Thoracic aorta (tissue), 2 donors: ENCODE results near the gene VIPAS39. TPM values are rescaled to one million over a fixed set of nuclear protein-coding genes. Genes with fewer than 3 reads are reported as not detected.

Experiments used
- ATAC-seq: fragments of 150-250 bp; one replicate; pipeline ENCODE4 v1.8.0; 2017; ENCODE audit warnings: low read depth; ENCODE audit not compliant: insufficient number of reproducible peaks, low FRiP score
- DNase-seq: peaks from one replicate; pipeline ENCODE4 v3.0.0-alpha.2; 2020; ENCODE audit warnings: low spot score
- H3K27ac ChIP-seq, 2 donors: fragments of 200-600 bp; sonication (generic); 1 replicate in 1 of 2; 2 replicates in 1 of 2; pipeline ENCODE4 v1.5.1; 2016; ENCODE audit warnings: mild to moderate bottlenecking in 2 of 2, moderate library complexity in 2 of 2
- H3K27me3 ChIP-seq: fragments of 200-600 bp; sonication (generic); replicated peaks from 2 replicates; pipeline ENCODE4 v1.6.0; 2016; ENCODE audit warnings: mild to moderate bottlenecking; ENCODE audit not compliant: insufficient read depth
- H3K36me3 ChIP-seq: fragments of 200-600 bp; sonication (generic); one replicate; pipeline ENCODE4 v1.5.1; 2016
- H3K4me1 ChIP-seq, 2 donors: fragments of 200-600 bp; sonication (generic); 1 replicate in 1 of 2; 2 replicates in 1 of 2; pipeline versions ENCODE4 v1.5.1 to v1.6.0; 2016; ENCODE audit warnings: low read depth in 2 of 2, mild to moderate bottlenecking in 1 of 2; ENCODE audit not compliant: control insufficient read depth in 1 of 2
- H3K4me3 ChIP-seq: fragments of 200-600 bp; sonication (generic); 2 replicates; pipeline ENCODE4 v1.5.1; 2016; ENCODE audit warnings: mild to moderate bottlenecking
- H3K9me3 ChIP-seq: fragments of 200-600 bp; sonication (generic); 2 replicates; pipeline ENCODE4 v1.5.1; 2016
- CTCF ChIP-seq: fragments of 200-600 bp; sonication (generic); IDR thresholded peaks from one replicate; pipeline ENCODE4 v1.5.1; 2019; ENCODE audit warnings: antibody characterized with exemption
- total RNA-seq, 2 donors: library from RNA; depleted of rRNA; stranded (reverse); fragments of >200 nt; gene quantifications; one replicate each; pipeline versions ENCODE4 v1.1.0 to v1.2.3, GENCODE V29; 2016

The VIPAS39 gene
- total RNA-seq, 2 donors from 2014 or later: 20.2 to 21.0 TPM

GRCh38 chr14:77406086-77406485 is 51.3 kb downstream of the VIPAS39 start:
- Histone ChIP-seq H3K9me3 (no peaks in the 10 kb centered on the region), H3K27me3 (no peaks in the 10 kb centered on the region), H3K36me3 (no peaks in the 10 kb centered on the region), H3K27ac (no peak overlapping the region), H3K4me3 (no peak overlapping the region), H3K4me1 (no peaks in the 10 kb centered on the region)
- DNase-seq: no peak
- no peak for ATAC-seq
- no peak for TF ChIP-seq CTCF

GRCh38 chr14:77403768-77404167 is 53.6 kb downstream of the VIPAS39 start:
- no peaks in the 10 kb centered on the region for H3K36me3 ChIP-seq
- TF ChIP-seq CTCF: no peak
- no peaks in the 10 kb centered on the region for H3K9me3 ChIP-seq
- H3K27ac ChIP-seq: no peak overlapping the region
- H3K4me1 ChIP-seq: no peaks in the 10 kb centered on the region
- no peak for ATAC-seq
- H3K4me3 ChIP-seq: no peak overlapping the region
- DNase-seq: no peak
- H3K27me3 ChIP-seq: no peaks in the 10 kb centered on the region

- TF ChIP-seq CTCF: no peak
- Histone ChIP-seq H3K9me3 (no peaks in the 10 kb centered on the region), H3K27ac (no peak overlapping the region), H3K4me1 (no peaks in the 10 kb centered on the region), H3K4me3 (no peak overlapping the region), H3K27me3 (no peaks in the 10 kb centered on the region), H3K36me3 (no peaks in the 10 kb centered on the region)
- DNase-seq (no peak), ATAC-seq (no peak)
Observed at GRCh38 chr14:77400216-77400615, 57.2 kb downstream of the VIPAS39 start.

- no peak for TF ChIP-seq CTCF
- no peaks in the 10 kb centered on the region for H3K4me1 ChIP-seq
- DNase-seq: no peak
- ATAC-seq: no peak
- H3K4me3 ChIP-seq: no peak overlapping the region
- no peaks in the 10 kb centered on the region for H3K9me3 ChIP-seq
- H3K36me3 ChIP-seq: no peaks in the 10 kb centered on the region
- H3K27ac ChIP-seq: no peak overlapping the region
- no peaks in the 10 kb centered on the region for H3K27me3 ChIP-seq
Observed at GRCh38 chr14:77390188-77390587, 67.2 kb downstream of the VIPAS39 start.

DNA sequence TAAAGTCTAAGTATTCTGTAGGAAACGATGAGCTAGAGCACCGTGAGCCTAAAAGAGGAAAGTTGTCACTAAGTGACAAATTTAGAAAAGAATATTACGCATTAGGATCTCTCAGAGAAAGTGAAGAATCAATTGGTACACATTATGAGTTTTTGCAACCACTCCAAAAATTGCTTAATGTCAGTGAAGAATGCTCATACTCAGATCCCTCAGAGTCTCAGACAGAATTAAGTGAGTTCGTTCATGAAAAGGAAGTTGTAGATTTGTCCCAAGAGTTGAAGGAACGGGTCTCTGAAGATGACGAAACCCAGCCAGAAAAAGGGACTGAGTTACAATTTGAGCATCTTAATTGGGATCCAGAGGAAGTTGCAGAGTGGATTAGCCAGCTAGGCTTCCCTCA is 78.7 kb downstream of the VIPAS39 start:
- TF ChIP-seq CTCF: no peak
- no peak overlapping the region for H3K4me3 ChIP-seq
- H3K36me3 ChIP-seq: no peaks in the 10 kb centered on the region
- no peak overlapping the region for H3K27ac ChIP-seq
- ATAC-seq (no peak), DNase-seq (no peak)
- no peaks in the 10 kb centered on the region for H3K27me3 ChIP-seq
- H3K4me1 ChIP-seq: peaks cover 7 to 18% of the 10 kb centered on the region in 2 donors
- H3K9me3 ChIP-seq: no peaks in the 10 kb centered on the region
